KG1 (cell line): ENCODE measurements around the gene ZBTB8B.
"Not testable (repeated sequence)": the region's sequence is repeated elsewhere in the genome, so short reads cannot be mapped to it uniquely, and the experiment has no call there.

Experiments
- DNase-seq: peaks from one replicate; lab custom pipeline; 2025; lab: John Stamatoyannopoulos, UW

Gene ZBTB8B

GRCh38 chr1:32464716-32465577 is at the start of gene ZBTB8B:
Gene ZBTB8B, plus strand, starts transcription at chr1:32465072. Its CDS starts 5,553 bp downstream, at chr1:32470625.
- DNase-seq: no peak

GRCh38 chr1:32421775-32422174 is 43.1 kb upstream of the ZBTB8B start:
- DNase-seq: no peak

GRCh38 chr1:32426489-32427255 is 38.2 kb upstream of the ZBTB8B start:
- no peak for DNase-seq

GRCh38 chr1:32427264-32427963 is 37.5 kb upstream of the ZBTB8B start:
- no peak for DNase-seq

GRCh38 chr1:32431736-32432400 is 33.0 kb upstream of the ZBTB8B start:
- DNase-seq: no peak

- no peak for DNase-seq
These were observed 26.7 kb upstream of the ZBTB8B start for GRCh38 chr1:32438136-32438535.

GRCh38 chr1:32438777-32439176 is 26.1 kb upstream of the ZBTB8B start:
- DNase-seq: not testable (repeated sequence)

GRCh38 chr1:32441467-32441866 is 23.4 kb upstream of the ZBTB8B start:
- not testable (repeated sequence) for DNase-seq

GRCh38 chr1:32447469-32448185 is 17.2 kb upstream of the ZBTB8B start:
- DNase-seq: no peak

- peak; percentile 12 for DNase-seq
These were observed 16.6 kb upstream of the ZBTB8B start for GRCh38 chr1:32448186-32448772.

GRCh38 chr1:32448773-32449456 is 16.0 kb upstream of the ZBTB8B start:
- DNase-seq: no peak

- not testable (repeated sequence) for DNase-seq
These were observed 15.4 kb upstream of the ZBTB8B start for GRCh38 chr1:32449457-32449831.

- DNase-seq: no peak
These were observed 10.1 kb upstream of the ZBTB8B start for GRCh38 chr1:32454726-32455125.

- DNase-seq: no peak
These were observed 8.9 kb upstream of the ZBTB8B start for GRCh38 chr1:32455958-32456357.

- not testable (repeated sequence) for DNase-seq
These were observed 6.1 kb upstream of the ZBTB8B start for GRCh38 chr1:32458798-32459197.

- not testable (repeated sequence) for DNase-seq
These were observed 1.9 kb upstream of the ZBTB8B start for GRCh38 chr1:32462977-32463376.

- no peak for DNase-seq
These were observed 619 bp upstream of the ZBTB8B start for GRCh38 chr1:32464191-32464715.

- no peak for DNase-seq
These were observed 684 bp downstream of the ZBTB8B start for GRCh38 chr1:32465578-32465933.

GRCh38 chr1:32466761-32467160 is 1.9 kb downstream of the ZBTB8B start:
- DNase-seq: no peak

GRCh38 chr1:32468791-32469190 is 3.9 kb downstream of the ZBTB8B start:
- DNase-seq: no peak
